NAMALWA (cell line): ENCODE measurements around the gene SORL1.
"Not testable (repeated sequence)": the region's sequence is repeated elsewhere in the genome, so short reads cannot be mapped to it uniquely, and the experiment has no call there.

Experiments used
- DNase-seq: peaks from one replicate; pipeline ENCODE4 v3.0.0-alpha.2; 2015; ENCODE audit warnings: low spot score

The SORL1 gene

GRCh38 chr11:121626980-121627379, 174.9 kb downstream of the SORL1 start:
- no peak for DNase-seq

DNA sequence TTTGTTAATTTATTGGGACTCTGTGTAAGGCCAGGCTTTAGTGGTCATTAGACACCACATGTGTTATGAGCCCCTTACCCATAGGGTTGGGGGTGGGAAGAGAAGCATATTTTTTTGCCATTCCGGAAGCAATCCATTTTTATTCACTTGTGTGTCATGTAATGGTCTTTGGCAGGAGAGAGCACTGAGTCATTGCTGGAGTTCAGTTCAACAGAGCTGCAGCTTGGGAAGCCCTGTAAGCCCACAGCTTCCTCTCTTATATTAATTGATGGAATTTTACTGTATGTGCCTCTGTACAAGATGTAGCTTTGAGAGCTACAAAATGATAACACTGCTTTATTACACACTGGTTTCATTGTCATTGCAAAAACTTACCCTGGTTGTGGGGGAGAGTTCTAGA, 177.9 kb downstream of the SORL1 start:
- DNase-seq = no peak

- DNase-seq = no peak
These were observed 179.3 kb downstream of the SORL1 start for GRCh38 chr11:121631456-121631855.

DNA sequence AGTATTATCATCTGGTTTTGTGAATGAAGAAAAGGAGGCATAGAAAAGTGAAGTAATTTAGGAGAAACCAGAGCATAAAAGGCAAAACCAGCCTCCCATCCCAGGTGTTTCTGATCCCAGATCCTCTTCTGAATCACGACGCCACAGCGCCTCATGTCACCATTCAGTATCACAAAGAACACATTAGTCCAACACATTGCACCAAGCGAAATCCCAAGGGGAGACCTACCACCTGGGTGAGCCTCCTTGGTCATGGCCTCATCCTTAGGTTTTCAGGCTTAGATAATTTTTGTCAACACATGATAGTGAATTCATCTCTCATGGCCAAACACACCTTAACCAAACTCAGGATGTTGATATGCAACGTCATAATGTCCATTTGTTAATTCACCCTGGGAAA, 182.2 kb downstream of the SORL1 start:
- no peak for DNase-seq

GRCh38 chr11:121634889-121635288, 182.8 kb downstream of the SORL1 start:
- DNase-seq = no peak

DNA sequence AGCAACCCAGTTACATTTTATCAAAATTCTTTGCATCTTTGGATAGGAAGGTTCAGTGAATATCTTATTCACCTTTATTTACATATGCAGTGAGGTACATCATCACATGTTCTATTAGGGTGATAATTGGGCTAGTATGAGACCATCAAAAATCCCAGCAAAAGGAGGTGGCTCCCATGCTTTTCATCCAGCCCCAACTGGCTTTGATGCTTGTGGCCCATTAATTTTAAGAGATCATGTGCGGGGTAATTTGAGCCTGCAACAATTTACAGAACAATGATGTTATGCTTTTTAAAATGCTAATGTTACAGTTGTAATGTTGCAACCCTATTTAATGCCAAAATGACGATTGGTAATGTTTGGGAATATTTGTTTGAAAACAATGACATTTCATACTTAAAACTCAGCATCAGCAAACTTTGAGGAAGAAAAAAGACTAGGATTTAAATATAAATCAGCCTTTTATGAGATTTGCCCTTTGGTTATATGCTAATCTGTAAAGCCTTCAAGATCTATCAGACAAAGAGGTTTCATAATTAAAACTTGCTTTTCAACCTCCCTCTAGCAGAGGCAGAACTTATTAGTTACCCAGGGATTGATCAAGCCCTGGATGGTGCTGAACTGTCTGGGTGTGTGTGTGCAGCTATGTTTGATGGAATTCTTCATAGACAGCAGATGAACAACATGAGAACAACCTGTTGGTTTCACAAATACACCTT, 184.1 kb downstream of the SORL1 start:
- DNase-seq = no peak

DNA sequence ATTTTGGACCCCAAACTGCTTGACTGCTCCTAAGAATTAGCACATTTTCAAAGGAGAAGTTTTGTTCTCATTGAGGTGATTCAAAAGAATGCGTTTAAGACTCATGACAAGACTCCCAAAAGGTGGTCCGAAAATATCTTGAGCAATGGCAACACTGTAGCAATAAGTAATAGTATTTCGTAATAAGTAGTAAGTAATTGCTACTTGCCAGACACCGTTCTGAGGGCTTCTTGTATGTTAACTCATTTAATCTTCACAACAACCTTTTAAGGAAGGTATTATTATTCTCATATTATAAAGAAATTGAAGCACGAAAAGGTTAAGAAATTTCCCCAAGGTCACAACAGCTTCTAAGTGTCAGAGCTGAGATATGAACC, 184.7 kb downstream of the SORL1 start:
- no peak for DNase-seq

DNA sequence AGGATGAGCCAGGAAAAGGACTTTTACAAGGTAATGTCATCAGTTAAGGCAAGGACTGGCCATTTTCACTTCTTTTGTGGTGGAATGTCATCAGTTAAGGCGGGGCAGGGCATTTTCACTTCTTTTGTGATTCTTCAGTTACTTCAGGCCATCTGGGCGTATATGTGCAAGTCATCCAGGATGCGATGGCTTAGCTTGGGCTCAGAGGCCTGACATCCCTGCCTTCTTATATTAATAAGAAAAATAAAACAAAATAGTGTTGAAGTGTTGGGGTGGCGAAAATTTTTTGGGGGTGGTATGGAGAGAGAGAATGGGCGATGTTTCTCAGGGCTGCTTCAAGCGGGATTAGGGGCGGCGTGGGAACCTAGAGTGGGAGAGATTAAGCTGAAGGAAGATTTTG, 185.5 kb downstream of the SORL1 start:
- not testable (repeated sequence) for DNase-seq

DNA sequence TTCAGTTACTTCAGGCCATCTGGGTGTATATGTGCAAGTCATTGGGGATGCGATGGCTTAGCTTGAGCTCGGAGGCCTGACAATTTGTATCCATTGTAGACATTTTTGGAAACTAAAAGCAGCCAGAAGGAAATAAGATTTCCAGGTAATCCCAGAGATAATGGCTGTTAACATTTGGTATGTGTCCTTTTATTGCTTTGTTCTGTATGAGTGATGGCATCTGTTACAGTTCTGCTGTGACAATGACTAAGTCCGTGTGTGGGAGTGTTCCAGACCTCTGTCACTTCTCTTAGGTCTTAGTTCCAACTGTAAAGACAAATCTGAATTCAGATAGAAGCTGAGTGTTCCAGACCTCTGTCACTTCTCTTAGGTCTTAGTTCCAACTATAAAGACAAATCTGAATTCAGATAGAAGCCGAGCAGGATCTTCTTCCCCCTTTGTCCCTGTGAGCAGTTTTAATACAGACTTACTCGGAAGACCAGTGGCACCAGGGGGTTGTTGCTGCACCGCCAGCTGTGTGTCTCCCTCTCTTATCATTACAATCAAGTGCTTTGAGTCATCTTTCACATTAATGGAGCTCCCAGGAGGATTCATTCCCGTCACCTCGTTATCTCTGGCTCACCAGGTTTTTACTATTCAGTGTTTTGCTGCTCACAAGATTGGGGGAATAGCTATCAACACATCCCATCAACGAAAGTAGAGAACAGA, 191.5 kb downstream of the SORL1 start:
- DNase-seq = no peak

GRCh38 chr11:121644187-121644512, 192.0 kb downstream of the SORL1 start:
- no peak for DNase-seq

GRCh38 chr11:121645001-121645400, 192.9 kb downstream of the SORL1 start:
- no peak for DNase-seq

GRCh38 chr11:121645596-121645995, 193.5 kb downstream of the SORL1 start:
- DNase-seq = no peak

GRCh38 chr11:121648306-121648705, 196.2 kb downstream of the SORL1 start:
- no peak for DNase-seq

- DNase-seq = no peak
These were observed 197.7 kb downstream of the SORL1 start for GRCh38 chr11:121649798-121650197.

DNA sequence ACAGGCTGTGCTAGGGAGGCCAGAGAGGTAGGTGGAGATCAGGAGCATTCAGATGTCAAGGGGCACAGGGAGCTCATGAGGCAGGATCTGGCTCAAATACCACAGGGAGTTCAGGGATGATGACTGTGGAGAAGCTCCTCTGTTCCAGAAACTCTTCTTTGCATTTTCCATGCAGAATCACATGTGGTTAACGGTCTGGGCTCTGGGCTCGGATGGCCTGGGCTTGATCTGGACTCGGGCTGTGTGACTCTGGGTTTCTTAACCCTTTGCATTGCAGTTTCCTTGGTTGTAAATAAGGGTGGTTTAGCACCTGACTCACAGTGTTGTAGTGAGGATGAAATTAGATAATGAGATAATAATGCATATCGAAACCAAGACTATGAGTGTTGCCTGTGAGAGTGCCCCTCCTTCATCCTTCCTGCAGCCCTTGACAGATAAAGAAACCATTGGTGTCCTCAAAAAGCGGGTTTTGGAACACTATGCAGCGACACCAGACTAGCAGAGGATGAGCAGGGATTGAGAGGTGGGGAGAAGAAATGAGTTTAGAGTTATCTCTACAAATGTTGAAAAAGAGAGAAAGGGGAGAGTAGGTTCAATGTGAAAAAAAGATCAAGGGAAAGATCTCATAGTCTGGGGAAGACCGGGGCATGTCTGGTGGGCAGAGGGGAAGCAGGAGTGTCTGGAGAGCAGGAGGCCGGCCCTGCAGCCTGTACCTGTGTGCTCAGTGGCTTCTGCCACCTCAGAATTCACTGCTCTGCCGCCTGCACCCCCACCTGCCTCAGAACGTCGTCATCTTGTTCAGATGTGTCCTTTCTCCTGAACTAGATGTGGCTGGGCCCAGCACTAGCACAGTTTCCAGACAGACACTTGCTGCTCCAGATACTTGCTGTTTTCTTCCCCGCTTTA, 198.5 kb downstream of the SORL1 start:
- no peak for DNase-seq

GRCh38 chr11:121651257-121651605, 199.1 kb downstream of the SORL1 start:
- DNase-seq = no peak

GRCh38 chr11:121652971-121653370, 200.9 kb downstream of the SORL1 start:
- no peak for DNase-seq

DNA sequence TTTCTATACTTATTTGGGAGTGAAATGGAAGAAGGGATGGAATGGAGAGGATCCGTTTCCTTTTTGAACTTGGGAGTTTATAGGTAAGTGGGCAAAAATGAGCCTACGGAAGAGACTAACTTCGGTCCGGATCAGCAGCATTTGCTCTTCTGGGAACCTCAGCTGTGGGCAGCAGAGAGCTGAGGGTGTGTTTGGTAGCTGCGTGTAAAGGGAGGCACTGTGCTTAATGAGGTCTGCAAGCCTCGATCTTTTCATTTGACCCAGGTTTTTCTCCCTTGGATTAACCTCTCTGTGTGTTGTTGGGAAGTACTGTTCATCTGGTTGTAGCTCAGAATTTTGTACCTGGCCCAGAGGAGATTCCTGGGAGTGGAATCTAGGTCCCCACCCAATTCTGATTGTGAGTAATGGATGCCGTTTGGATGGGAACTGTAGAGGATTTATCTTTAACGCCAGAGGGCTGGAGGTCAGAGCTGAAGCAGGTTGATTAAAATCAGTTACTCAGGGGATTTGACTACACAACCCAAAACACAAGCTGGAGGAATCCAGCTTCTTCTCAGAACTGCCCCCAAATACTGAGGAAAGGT, 202.2 kb downstream of the SORL1 start:
- no peak for DNase-seq

DNA sequence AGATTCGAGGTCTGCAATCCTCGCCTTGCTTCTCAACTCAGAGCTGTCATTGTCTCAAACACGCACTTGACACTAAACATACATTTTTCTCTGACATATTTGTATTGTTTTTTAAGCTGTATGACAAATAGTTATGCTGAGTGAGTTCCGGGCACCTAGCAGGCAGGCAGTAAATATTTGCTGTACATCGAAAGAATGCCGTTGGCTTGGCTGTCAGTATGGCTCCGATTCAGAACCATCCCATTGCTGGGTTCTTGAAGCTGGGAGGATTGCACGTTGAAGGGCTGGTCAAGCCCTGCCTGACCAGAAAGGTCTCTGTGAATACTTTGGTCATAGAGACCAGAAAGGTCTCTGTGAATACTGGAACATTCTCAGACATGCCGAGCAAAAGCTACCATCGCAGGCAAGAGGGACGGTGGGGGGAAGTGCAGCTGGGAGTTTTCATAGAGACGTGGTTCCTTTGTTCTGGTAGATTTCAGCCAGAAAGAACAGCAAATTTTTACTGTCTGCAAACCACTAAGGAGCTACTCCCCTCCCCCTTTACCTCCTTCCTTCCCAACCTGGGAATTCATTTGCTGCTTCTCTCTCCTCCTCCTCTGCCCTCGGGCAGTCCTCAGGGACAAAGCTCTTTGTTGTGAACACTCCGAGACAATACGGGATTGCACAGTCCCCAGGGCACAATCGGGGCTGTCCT, 202.9 kb downstream of the SORL1 start:
- DNase-seq = no peak

- DNase-seq = peak; percentile 82
These were observed 203.6 kb downstream of the SORL1 start for GRCh38 chr11:121655537-121656327.
